AG09319 (cell line): ENCODE data around the gene PATZ1.
"Not testable (repeated sequence)": the region's sequence is repeated elsewhere in the genome, so short reads cannot be mapped to it uniquely, and the experiment has no call there.

Experiments
- DNase-seq: peaks from one replicate; pipeline ENCODE4 v3.0.0-alpha.2; 2010; ENCODE audit warnings: low read depth; ENCODE audit errors: extremely low read depth
- TF ChIP-seq, protein P1 (sequence below): IDR thresholded peaks from 2 replicates; pipeline ENCODE4 v1.5.1; 2011; ENCODE audit warnings: low read depth, mild to moderate bottlenecking, inconsistent platforms, low read length, moderate library complexity

Gene PATZ1

DNA sequence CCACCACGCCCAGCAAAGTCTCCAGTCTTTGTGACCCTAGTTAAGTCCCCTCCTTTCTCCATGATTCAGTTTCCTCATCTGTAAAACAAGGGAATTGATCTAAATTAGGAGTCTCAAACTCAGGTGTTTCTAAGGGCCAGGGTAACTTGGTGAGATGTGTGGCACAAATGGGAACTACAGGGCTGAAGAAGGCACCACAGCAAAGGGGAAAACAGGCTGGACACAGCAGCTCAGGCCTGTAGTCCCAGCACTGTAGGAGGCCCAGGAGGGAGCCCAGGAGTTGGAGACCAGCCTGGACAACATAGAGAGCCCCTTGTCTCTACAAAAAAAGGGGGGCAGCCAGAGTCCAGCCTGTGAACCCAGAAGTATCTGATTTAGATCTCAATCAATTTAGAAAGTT lies 15.6 kb upstream of the PATZ1 start:
- no peak for DNase-seq
- TF ChIP-seq, protein P1, sequence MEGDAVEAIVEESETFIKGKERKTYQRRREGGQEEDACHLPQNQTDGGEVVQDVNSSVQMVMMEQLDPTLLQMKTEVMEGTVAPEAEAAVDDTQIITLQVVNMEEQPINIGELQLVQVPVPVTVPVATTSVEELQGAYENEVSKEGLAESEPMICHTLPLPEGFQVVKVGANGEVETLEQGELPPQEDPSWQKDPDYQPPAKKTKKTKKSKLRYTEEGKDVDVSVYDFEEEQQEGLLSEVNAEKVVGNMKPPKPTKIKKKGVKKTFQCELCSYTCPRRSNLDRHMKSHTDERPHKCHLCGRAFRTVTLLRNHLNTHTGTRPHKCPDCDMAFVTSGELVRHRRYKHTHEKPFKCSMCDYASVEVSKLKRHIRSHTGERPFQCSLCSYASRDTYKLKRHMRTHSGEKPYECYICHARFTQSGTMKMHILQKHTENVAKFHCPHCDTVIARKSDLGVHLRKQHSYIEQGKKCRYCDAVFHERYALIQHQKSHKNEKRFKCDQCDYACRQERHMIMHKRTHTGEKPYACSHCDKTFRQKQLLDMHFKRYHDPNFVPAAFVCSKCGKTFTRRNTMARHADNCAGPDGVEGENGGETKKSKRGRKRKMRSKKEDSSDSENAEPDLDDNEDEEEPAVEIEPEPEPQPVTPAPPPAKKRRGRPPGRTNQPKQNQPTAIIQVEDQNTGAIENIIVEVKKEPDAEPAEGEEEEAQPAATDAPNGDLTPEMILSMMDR = no peak

- DNase-seq = no peak
- TF ChIP-seq, protein P1 = no peak
Observed at GRCh38 chr22:31360029-31360428, 13.9 kb upstream of the PATZ1 start.

DNA sequence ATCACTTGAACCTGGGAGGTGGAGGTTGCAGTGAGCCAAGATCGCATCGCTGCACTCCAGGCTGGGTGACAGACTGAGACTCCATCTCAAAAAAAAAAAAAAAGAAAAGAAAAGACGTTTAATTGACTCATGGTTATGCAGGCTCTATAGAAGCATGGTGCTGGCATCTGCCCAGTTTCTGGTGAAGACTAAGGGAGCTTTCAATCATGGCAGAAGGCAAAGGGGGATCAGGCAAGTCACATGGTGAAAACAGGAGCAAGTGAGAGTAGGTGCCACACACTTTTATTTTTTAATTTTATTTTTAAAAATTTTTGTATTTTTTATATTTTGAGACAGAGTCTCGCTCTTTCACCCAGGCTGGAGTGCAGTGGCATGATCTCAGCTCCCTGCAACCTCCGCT lies 8.4 kb upstream of the PATZ1 start:
- no peak for DNase-seq
- TF ChIP-seq, protein P1 = no peak

DNA sequence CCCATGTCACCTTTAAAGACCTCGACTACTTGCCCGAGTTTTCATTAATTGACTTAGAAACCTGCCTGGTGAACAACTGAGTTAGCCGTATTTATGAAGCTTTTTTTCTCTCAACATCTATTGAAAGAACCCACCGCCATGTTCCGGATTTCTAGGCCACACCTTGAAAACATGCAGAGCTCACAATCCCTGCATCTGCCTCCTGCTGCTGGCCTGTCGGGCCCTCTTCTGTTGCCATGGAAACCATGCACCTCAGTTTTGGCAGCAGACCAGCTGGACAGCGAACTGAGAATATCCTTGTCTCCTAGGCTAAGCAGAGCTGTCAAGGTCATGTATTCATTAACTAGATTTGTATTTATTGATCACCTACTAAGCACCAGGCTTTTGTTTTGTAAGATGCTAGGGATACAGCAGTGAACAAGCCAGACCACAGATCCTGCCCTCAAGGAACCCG lies 4.3 kb upstream of the PATZ1 start:
- no peak for DNase-seq
- TF ChIP-seq, protein P1 = no peak

- TF ChIP-seq, protein P1 = no peak
- no peak for DNase-seq
Observed at GRCh38 chr22:31349960-31350359, 3.8 kb upstream of the PATZ1 start.

DNA sequence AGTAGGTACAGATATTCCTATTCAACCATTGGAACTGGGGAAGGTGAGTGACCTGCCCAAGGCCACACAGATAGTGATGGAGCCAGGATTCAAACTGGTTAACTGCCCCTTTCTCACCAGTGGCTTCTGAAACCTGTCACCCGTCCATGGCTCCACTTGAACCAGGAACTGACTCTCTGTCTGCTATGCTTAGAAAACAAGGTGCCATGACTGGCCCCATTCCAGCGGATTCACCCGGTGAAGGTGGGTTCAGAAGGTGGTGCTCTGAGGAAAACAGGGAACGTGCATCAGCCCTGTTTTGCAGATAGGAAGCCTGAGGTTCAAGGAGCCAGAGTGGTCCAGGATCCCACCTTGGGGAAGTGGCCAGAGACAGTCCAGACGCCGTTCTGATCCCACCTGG lies 2.6 kb upstream of the PATZ1 start:
- TF ChIP-seq, protein P1 = no peak
- DNase-seq = no peak

DNA sequence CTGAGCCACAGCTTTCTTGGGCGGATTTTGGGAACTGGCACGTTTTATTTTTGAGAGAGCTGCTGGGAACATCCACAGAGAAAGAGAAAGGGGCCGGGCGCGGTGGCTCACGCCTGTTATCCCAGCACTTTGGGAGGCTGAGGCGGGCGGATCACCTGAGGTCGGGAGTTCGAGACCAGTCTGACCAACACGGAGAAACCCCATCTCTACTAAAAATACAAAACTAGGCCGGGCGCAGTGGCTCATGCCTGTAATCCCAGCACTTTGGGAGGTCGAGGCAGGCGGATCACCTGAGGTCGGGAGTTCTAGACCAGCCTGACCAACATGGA lies 1.8 kb upstream of the PATZ1 start:
- not testable (repeated sequence) for DNase-seq

- no peak for DNase-seq
- TF ChIP-seq, protein P1 = no peak
Observed at GRCh38 chr22:31347251-31348008, 1.3 kb upstream of the PATZ1 start.
